ENCODE results near the gene CUL2.

- TF ChIP-seq, protein P1, sequence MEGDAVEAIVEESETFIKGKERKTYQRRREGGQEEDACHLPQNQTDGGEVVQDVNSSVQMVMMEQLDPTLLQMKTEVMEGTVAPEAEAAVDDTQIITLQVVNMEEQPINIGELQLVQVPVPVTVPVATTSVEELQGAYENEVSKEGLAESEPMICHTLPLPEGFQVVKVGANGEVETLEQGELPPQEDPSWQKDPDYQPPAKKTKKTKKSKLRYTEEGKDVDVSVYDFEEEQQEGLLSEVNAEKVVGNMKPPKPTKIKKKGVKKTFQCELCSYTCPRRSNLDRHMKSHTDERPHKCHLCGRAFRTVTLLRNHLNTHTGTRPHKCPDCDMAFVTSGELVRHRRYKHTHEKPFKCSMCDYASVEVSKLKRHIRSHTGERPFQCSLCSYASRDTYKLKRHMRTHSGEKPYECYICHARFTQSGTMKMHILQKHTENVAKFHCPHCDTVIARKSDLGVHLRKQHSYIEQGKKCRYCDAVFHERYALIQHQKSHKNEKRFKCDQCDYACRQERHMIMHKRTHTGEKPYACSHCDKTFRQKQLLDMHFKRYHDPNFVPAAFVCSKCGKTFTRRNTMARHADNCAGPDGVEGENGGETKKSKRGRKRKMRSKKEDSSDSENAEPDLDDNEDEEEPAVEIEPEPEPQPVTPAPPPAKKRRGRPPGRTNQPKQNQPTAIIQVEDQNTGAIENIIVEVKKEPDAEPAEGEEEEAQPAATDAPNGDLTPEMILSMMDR (IDR thresholded peaks at IDR 0.05) = no peak
- no peak for TF ChIP-seq POLR2A (IDR thresholded peaks at IDR 0.05)
Observed at GRCh38 chr10:35011771-35012191, 78.4 kb downstream of the CUL2 start.

Data from esophagus squamous epithelium (tissue), 4 donors.